GM10847 (cell line): ENCODE measurements around the gene YIPF5.

Experiments
- POLR2A ChIP-seq: IDR thresholded peaks from 2 replicates; pipeline ENCODE4 v1.6.1; 2011; ENCODE audit not compliant: insufficient read length; ENCODE audit errors: extremely low read depth

YIPF5 gene

GRCh38 chr5:144114571-144114970 is 55.9 kb downstream of the YIPF5 start:
- no peak for TF ChIP-seq POLR2A
